NCI-H345 (cell line): ENCODE measurements around the gene SCN4A.
"Not testable (repeated sequence)": the region's sequence is repeated elsewhere in the genome, so short reads cannot be mapped to it uniquely, and the experiment has no call there.

ENCODE experiments used
- DNase-seq: peaks from one replicate; lab custom pipeline; 2025; lab: John Stamatoyannopoulos, UW

Gene SCN4A

DNA sequence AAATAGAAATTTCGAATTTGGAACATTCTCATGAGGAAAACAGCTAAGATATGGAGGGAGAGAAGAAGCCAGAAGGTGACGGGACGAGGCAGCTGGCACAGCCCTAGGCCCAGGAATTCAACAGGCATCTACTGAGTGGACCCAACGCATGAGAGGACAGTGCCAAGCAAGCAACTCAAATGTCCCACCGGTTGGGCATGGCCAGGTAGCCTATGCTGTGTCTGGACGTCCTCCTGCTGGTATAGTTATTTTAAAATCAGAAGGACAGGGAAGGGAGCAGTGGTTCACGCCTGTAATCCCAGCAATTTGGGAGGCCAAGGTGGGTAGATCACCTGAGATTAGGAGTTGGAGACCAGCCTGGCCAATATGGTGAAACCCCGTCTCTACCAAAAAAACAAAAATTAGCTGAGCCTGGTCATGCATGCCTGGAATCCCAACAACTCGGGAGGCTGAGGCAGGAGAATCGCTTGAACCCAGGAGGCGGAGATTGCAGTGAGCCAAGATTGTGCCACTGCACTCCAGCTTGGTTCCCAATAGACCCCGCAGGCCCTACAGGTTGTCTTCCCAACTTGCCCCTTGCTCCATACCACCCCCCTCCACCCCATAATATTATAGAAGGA, 56.0 kb downstream of the SCN4A start:
- no peak for DNase-seq

- not testable (repeated sequence) for DNase-seq
These were observed 57.0 kb downstream of the SCN4A start for GRCh38 chr17:63915753-63916152.

DNA sequence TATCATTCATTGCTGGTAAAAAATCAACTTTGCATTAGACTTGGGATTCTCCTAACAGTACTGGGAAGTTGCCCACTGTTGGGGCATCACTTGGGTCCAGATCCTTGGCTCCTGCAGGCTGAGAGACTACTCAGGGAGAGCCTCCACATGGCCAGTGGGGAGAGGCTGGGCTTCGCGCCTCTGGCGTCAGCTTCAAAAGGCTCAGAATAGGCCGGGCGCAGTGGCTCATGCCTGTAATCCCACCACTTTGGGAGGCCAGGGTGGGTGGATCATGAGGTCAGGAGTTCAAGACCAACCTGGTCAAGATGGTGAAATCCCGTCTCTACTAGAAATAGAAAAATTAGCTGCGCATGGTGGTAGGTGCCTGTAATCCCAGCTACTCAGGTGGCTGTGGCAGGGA, 58.2 kb downstream of the SCN4A start:
- DNase-seq, result no peak

DNA sequence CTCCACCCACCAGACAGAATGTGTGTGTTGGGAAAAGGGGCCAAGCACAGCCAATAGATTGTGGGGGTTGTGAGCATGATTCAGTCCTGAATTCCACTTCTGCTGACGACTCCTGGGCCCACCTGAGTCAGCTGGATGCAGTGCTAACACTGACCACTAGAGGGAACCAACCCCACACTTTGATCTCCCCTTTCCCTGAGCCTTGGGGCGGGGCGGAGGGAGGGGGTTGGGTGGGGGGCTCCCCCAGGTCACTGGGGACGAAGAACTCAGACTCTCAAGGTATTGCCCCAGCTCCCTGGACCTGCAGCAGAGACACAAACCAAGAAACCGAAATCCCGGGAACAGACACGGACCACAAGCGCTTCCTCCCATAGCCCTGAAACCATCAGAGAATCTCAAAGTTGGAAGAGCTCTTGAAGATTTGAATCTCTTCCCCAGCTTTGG, 61.0 kb downstream of the SCN4A start:
- DNase-seq, result peak; percentile 15

DNA sequence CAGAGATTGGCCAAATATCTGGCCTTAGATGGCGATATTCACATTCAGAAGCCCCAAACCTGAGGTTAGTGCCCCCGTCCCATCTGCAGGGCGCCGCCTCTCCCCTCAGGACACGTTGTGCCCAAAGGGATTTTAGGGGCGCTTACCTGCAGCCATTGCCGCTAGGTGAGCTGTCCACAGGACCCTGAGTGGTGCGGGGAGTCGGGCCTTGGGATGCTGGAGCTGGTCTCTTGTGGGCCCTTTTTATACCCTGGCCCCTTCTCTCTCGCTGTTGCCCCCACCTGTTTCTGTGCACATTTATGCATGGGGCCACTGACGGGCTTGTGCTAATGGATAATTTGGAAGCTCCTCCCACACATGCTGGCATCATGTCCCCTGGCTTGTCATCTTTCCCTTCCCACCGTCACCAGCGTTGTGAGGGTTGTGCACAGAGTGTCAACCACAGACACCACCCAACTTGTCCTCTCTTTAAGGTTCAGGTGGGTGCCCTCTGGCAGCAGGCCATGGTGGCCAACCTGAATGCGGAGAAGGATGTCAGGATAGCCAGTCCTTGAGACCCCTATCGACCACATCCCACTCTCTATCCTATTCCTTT, 61.6 kb downstream of the SCN4A start, which contains the start of gene CSHL1:
Gene CSHL1 (minus strand): TSS at position 218 of the 595 bp plus-strand sequence. CDS start 62 bp downstream, at position 156.
- DNase-seq, result no peak

GRCh38 chr17:63910096-63910495, 62.6 kb downstream of the SCN4A start:
- DNase-seq, result no peak

GRCh38 chr17:63909586-63909985, 63.1 kb downstream of the SCN4A start:
- not testable (repeated sequence) for DNase-seq

- not testable (repeated sequence) for DNase-seq
These were observed 65.4 kb downstream of the SCN4A start for GRCh38 chr17:63907161-63907778.

GRCh38 chr17:63904796-63905195, 67.9 kb downstream of the SCN4A start:
- DNase-seq, result not testable (repeated sequence)

DNA sequence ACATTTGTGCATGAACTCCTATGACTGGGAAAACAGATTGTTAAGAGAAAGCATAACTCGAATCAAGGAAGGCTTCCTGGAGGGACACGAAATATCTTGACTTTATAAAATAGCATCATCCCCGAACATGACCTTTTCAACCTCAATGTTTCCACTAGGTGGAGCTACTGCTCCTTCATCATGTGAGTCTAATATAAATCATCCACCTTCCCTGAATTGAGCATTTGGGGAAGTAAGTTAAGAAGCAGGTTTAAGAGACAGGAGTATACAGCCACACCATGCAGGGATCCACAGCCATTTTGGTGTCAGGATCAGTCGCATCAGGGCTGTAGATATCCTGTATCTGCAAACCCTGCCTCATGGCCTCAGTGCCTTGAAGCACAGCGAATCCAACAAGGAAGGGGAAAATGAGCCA, 68.9 kb downstream of the SCN4A start:
- DNase-seq, result peak; percentile 1

GRCh38 chr17:63901971-63902370, 70.7 kb downstream of the SCN4A start:
- DNase-seq, result not testable (repeated sequence)

DNA sequence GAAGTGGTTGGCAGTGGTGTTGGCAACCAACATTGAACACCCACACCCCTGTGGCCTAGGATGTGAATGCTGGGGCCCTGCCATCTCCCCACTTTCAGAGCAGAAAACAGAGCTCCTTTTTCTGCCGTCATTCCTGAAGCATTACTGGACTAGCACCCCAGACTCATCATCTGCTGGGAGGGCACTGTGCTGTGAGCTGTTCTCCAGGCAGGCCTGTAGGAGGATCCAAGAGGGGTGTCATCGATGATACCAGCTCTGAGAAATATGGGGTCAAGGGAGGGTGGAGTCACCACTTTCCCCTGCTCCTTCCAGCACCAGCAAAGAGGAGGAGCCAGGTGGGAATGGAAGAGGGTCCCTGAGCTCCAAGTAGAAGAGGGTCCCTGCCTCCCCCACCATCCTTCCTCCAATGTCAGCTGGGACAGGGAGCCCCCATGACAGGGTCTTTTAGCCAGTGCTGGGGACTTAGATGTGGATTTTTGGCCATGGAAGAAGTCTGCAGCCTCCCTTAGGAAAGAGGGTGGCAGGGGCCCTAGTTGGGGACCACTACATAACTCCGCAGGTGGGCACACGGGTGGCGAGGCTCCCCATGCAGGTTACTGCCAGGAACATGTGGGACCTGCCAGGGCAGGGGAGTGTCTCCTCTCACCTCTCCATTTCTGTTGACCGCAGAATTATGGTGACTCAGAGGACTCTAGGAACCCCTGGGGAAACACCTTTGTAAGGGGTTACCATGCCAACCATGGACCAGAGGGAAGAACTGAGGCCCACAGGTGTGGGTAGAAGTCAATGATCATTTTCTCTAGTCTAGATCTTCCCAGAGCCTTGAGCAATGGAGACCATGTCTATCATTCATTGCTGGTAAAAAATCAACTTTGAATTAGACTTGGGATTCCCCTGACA, 73.6 kb downstream of the SCN4A start:
- DNase-seq, result not testable (repeated sequence)

DNA sequence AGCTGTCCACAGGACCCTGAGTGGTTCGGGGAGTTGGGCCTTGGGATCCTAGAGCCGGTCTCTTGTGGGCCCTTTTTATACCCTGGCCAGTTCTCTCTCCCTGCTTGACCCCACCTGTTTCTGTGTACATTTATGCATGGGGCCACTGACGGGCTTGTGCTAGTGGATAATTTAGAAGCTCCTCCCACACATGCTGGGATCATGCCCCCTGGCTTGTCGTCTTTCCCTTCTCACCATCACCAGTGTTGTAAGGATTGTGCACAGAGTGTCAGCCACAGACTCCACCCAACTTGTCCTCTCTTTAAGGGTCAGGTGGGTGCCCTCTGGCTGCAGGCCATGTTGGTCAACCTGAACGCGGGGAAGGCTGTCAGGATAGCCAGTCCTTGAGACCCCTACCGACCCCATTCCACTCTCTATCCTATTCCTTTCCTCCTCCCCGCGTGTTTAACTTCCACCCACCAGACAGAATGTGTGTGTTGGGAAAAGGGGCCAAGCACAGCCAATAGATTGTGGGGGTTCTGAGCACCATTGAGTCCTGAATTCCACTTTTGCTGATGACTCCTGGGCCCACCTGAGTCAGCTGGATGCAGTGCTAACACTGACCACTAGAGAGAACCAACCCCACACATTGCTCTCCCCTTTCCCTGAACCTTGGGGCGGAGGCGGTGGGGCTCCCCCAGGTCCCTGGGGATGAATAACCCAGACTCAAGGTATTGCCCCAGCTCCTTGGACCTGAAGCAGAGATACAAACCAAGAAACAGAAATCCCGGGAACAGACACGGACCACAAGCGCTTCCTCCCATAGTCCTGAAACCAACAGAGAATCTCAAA, 76.0 kb downstream of the SCN4A start, which contains the start of gene CSH1:
Gene CSH1 (minus strand): TSS at position 51 of the 831 bp plus-strand sequence. CDS start 63 bp downstream, outside the sequence.
- not testable (repeated sequence) for DNase-seq

DNA sequence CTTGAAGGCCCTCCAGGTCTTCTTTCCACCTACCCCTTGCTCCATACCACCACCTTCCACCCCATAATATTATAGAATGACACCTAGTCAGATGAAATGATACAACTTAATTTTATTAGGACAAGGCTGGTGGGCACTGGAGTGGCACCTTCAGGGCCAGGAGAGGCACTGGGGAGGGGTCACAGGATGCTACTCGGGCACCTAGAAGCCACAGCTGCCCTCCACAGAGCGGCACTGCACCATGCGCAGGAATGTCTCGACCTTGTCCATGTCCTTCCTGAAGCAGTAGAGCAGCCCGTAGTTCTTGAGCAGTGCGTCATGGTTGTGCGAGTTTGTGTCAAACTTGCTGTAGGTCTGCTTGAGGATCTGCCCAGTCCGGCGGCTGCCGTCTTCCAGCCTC, 77.9 kb downstream of the SCN4A start:
- DNase-seq, result not testable (repeated sequence)

GRCh38 chr17:63894021-63894420, 78.7 kb downstream of the SCN4A start:
- DNase-seq, result not testable (repeated sequence)

DNA sequence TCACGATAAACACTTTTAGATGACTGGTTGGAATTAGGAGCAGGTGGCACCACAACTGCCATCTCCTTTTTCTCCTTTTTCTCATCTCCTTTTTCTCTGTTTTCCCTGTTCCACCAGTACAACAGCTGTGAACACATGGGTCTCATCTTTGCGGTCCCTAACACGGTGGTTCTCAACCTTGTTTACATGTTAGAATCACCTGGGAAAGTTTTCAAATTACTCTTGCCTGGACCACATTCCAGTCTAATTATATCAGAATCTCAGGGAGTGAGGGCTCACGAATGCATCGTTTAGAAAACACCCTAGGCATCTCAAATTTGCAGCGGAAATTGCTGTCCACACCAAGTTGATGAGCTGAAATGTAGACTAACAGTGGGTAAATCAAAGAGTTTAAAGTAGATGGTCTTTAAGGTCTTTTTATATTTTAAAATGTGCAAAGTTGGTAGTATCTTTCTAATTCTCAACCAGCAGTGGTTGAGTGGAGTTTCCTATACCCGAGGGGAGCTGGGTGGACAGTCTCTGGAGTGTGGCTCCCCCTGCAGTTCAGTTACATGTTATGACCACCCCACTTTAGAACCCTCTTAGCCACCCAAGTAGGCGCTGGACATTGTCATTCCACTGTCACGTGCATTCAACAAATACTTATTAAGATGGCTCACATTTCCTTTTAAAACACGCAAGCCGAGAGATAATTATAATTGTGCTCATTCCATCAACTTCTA, 80.2 kb downstream of the SCN4A start:
- not testable (repeated sequence) for DNase-seq

DNA sequence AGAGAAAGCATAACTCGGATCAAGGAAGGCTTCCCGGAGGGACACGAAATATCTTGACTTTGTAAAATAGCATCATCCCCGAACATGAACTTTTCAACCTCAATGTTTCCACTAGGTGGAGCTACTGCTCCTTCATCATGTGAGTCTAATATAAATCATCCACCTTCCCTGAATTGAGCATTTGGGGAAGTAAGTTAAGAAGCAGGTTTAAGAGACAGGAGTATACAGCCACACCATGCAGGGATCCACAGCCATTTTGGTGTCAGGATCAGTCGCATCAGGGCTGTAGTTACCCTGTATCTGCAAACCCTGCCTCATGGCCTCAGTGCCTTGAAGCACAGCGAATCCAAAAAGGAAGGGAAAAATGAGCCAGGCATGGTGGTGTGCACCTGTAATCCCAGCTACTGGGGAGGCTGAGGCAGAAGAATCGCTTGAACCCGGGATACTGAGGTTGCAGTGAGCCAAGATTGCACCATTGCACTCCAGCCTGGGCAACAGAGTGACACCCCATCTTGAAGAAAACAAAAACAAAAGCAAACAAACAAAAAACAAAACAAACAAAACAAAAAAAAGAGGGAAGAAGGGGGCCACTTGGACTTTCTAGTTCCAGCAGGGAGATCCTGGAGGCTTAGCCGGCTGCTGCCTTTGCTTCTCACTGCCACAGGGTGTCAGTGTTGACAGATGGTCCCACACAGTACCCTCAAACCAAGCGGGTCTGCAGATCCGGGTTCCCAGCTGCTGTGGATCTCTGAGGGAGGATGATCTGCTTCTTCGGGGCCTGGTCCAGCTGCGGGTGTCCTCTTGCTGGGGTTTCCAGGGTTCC, 83.5 kb downstream of the SCN4A start:
- peak; percentile 8 for DNase-seq
